HUES64 (cell line): Measurements from ENCODE around the gene CTIF.

Source experiments
- H3K27ac ChIP-seq: 2 replicates; pipeline ENCODE4 v1.7.0; 2013; ENCODE audit warnings: low read depth, low read length, inconsistent platforms
- H3K27me3 ChIP-seq: 2 replicates; pipeline ENCODE4 v1.6.1; 2013; ENCODE audit warnings: mild to moderate bottlenecking, low read length; ENCODE audit not compliant: insufficient read depth
- H3K36me3 ChIP-seq: 2 replicates; pipeline ENCODE4 v1.6.1; 2013; ENCODE audit warnings: mild to moderate bottlenecking, low read length; ENCODE audit not compliant: insufficient read depth
- H3K4me1 ChIP-seq: 2 replicates; pipeline ENCODE4 v1.6.1; 2013; ENCODE audit warnings: mild to moderate bottlenecking, low read length, moderate library complexity; ENCODE audit not compliant: insufficient read depth
- H3K4me3 ChIP-seq: 2 replicates; pipeline ENCODE4 v1.5.1; 2013; ENCODE audit warnings: mild to moderate bottlenecking, low read length, moderate library complexity
- H3K9ac ChIP-seq: 2 replicates; pipeline ENCODE4 v1.6.1; 2013; ENCODE audit warnings: mild to moderate bottlenecking, low read depth, low read length
- H3K9me3 ChIP-seq: 2 replicates; pipeline ENCODE4 v1.6.1; 2013; ENCODE audit warnings: low read depth, low read length; ENCODE audit not compliant: insufficient read depth
- WGBS: fragments of 150-250, 120-280 bp; methylation state at CpG from one replicate; pipeline ENCODE4 v1.1.7; 2013; ENCODE audit warnings: missing lambda C conversion rate; 5-methylcytosine and 5-hydroxymethylcytosine counted together

CTIF gene

DNA sequence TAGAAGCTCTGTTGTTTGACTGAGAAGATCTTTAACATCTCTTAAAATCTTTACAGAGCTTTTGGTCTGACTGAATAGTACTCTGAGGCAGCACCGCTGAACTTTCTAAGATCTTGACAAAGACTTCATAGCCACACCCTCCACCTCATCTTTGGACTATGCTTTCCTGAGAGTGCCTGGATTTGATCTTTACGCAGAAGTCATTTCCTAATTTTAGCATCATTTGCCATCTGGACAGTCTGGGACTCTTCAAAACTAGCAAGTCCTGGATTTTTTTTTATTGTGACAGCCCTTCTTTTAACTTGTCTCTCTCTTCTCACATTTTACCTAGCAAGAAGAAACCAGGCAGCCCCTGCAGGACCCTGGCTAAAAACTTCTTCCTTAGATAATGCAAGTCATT, 188.8 kb downstream of the CTIF start:
- no peak overlapping the region for H3K27ac ChIP-seq

DNA sequence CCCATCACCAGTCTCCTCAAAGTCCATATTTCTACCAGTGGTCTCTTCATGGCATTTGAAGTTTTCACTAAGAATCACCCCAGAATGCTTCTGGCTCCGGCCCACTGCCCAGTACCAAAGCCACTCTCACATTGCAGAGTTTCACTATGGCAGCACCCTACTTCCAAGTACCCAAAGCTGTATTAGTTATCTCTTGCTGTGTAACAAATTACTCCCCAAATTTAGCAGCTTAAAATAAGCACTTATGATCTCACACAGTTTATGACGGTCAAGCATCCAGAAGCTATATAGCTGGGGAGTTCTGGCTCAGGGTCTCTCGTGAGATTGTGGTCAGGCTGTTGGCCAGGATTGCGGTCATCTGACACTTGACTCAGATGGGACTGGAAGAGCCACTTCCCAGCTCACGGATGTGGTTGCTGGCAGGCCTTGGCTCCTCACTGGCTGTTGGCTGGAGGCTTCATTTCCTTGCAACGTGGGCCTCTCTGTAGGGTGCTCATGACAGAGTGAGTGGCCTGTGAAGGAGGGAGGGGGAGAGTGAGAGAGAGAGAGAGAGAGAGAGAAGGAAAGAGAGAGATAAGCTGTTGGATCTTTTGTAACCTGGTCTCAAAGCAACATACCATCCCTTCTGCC, 189.5 kb downstream of the CTIF start:
- 88% methylated on average over 6 of the region's 6 CpGs for WGBS
- H3K9ac ChIP-seq = no peak overlapping the region
- H3K27ac ChIP-seq = no peak overlapping the region

More for the DNA sequence above, 188.8 kb downstream of the CTIF start:
- WGBS = 92% methylated on average over 2 of the region's 2 CpGs
- Histone ChIP-seq H3K4me1 (no peaks in the 10 kb centered on the region), H3K4me3 (no peak overlapping the region), H3K9me3 (no peaks in the 10 kb centered on the region), H3K9ac (no peak overlapping the region), H3K36me3 (no peaks in the 10 kb centered on the region), H3K27me3 (no peaks in the 10 kb centered on the region)

GRCh38 chr18:48729404-48729803, 190.6 kb downstream of the CTIF start:
- Histone ChIP-seq H3K4me3 (no peak overlapping the region), H3K27ac (no peak overlapping the region), H3K27me3 (no peaks in the 10 kb centered on the region), H3K36me3 (no peaks in the 10 kb centered on the region), H3K9ac (no peak overlapping the region), H3K9me3 (no peaks in the 10 kb centered on the region), H3K4me1 (0 out of 2 replicates have a peak, but pooled peaks cover 8% of the 10 kb centered on the region)
- 92% methylated on average over 8 of the region's 8 CpGs for WGBS

More for the DNA sequence above, 189.5 kb downstream of the CTIF start:
- 0 out of 2 replicates have a peak, but pooled peaks cover 2% of the 10 kb centered on the region for H3K4me1 ChIP-seq
- no peaks in the 10 kb centered on the region for H3K9me3 ChIP-seq
- H3K36me3 ChIP-seq = no peaks in the 10 kb centered on the region
- no peaks in the 10 kb centered on the region for H3K27me3 ChIP-seq
- H3K4me3 ChIP-seq = no peak overlapping the region

- Histone ChIP-seq H3K27me3 (no peaks in the 10 kb centered on the region), H3K9ac (no peak overlapping the region), H3K4me1 (peaks cover 13% of the 10 kb centered on the region; the same call in 1 of the 2 replicates), H3K4me3 (no peak overlapping the region), H3K36me3 (no peaks in the 10 kb centered on the region), H3K9me3 (no peaks in the 10 kb centered on the region), H3K27ac (no peak overlapping the region)
- 95% methylated on average over 12 of the region's 12 CpGs for WGBS
Measured at GRCh38 chr18:48730010-48730409, 191.2 kb downstream of the CTIF start.

DNA sequence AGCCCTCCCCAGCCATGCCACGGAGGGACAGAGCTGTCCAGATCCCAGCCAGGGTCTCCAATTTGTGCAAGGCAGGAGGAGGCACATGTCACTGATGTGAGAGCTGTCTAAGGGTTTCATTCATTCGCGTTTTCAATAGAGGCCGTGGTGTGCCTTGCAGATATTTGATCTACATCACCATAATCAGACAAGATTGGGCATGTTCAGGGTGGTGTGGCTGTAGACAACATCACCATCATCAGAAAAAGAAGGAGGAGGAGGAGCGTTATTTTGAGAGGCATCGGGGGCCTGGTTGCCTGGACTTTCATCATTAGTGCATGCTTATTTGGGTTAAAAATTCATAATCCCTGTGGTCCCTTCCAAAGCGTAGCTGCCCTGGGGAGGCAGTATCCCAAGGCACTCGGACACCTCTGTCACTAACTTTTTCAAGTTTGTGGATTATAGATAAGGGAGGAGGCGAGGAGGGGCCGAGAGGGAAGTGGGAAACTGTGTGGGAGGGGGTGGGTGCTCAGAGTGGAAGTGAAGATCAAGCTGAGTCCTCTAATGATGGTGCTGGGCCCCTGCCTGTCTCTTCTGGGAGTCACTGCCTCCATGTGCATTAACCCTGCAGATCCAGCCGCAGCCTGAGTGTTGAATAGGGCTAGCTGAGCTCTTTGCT, 194.1 kb downstream of the CTIF start:
- H3K27ac ChIP-seq = no peak overlapping the region
- H3K36me3 ChIP-seq = no peaks in the 10 kb centered on the region
- peaks cover 18% of the 10 kb centered on the region; the same call in 1 of the 2 replicates for H3K4me1 ChIP-seq
- H3K9ac ChIP-seq = no peak overlapping the region
- 90% methylated on average over 11 of the region's 11 CpGs for WGBS
- no peaks in the 10 kb centered on the region for H3K9me3 ChIP-seq
- H3K4me3 ChIP-seq = no peak overlapping the region
- no peaks in the 10 kb centered on the region for H3K27me3 ChIP-seq

- H3K4me1 ChIP-seq = peaks cover 18% of the 10 kb centered on the region; the same call in 1 of the 2 replicates
- no peaks in the 10 kb centered on the region for H3K9me3 ChIP-seq
- no peaks in the 10 kb centered on the region for H3K27me3 ChIP-seq
- H3K9ac ChIP-seq = no peak overlapping the region
- WGBS = 64% methylated on average over 10 of the region's 10 CpGs
- no peak overlapping the region for H3K27ac ChIP-seq
- no peaks in the 10 kb centered on the region for H3K36me3 ChIP-seq
- H3K4me3 ChIP-seq = no peak overlapping the region
Measured at GRCh38 chr18:48733643-48734253, 194.9 kb downstream of the CTIF start.

GRCh38 chr18:48734460-48734859, 195.6 kb downstream of the CTIF start:
- Histone ChIP-seq H3K27me3 (no peaks in the 10 kb centered on the region), H3K36me3 (no peaks in the 10 kb centered on the region), H3K9me3 (no peaks in the 10 kb centered on the region), H3K4me1 (peaks cover 18% of the 10 kb centered on the region; the same call in 1 of the 2 replicates), H3K4me3 (no peak overlapping the region), H3K9ac (no peak overlapping the region), H3K27ac (no peak overlapping the region)
- 94% methylated on average over 5 of the region's 5 CpGs for WGBS

DNA sequence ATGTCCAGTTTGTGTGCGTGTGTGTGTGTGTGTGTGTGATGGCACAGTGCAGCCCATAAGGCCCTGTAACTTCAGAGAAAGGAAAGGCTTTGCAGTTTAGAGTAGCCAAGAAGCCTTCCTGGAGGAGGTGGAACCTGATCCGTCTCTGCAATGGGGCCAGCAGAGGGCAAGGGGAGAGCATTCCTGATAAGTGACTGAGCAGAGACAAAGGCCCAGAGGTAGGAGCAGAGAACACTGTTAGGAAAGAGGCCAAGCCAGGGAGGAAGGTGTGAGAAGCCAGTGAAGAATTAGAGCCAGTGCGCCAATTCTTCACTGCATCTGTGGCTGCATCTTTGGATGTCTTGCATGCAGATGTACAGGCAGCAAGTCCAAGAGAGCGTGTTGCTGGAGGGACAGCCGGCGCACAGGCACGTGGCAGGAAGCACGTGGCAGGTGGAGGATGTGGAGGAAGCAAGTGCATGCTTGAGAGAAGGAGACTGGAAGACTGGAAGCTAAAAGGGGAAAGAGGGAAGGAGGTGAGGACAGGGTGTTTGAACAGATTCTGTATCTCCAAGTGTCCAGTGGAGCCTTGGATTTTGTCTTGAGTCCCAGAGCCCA, 196.3 kb downstream of the CTIF start:
- no peaks in the 10 kb centered on the region for H3K9me3 ChIP-seq
- 82% methylated on average over 8 of the region's 8 CpGs for WGBS

GRCh38 chr18:48735681-48736255, 196.9 kb downstream of the CTIF start:
- Histone ChIP-seq H3K4me1 (peaks cover 18% of the 10 kb centered on the region; the same call in 1 of the 2 replicates), H3K9ac (no peak overlapping the region), H3K9me3 (no peaks in the 10 kb centered on the region)

More for the DNA sequence above, 196.3 kb downstream of the CTIF start:
- no peaks in the 10 kb centered on the region for H3K27me3 ChIP-seq
- H3K36me3 ChIP-seq = no peaks in the 10 kb centered on the region
- H3K4me3 ChIP-seq = no peak overlapping the region
- H3K4me1 ChIP-seq = peaks cover 18% of the 10 kb centered on the region; the same call in 1 of the 2 replicates
- H3K9ac ChIP-seq = no peak overlapping the region
- H3K27ac ChIP-seq = no peak overlapping the region

DNA sequence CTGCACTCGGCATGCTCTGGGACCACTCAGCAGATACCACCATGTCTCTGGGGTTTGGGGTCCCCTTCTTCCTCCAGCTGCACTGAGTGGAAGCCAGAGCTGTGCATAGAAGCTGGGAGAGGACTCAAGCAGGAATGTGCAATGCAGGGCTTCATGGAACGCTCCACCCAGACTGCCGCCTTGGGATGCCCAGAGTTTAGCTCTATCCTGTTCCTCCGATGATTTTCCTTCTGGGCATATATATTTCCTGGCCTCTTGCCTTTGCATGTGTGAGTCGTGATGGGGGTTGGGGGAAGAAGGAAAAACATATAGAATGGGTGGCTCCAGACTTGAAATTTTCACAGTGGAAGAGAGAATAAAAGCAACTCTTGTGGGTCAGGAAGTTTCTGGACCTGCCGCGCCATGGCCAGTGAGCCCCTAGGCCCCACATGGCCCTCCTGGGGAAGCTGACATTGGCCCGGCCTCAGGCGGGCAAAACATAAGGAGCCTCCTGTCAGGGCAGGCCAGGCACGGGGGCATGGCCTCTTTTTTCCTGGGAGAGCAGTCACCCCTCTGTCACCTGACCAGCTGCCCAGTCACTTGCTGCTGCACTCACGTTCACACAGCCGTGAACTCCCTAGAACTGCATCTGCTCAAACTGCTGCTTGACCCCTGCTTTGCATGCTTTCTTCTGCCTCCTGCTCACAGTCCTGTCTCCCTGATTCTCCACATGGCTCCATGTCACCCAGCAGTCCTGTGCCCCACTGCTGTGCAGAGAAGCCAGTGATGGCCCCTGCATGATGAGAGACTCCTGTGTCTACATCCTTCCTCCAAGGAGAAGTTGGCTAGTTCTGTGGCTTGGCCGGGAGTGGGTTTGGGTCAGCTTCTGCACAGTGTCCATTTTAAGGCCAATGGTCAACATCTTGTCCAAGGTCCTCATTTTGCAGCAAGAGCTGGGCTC, 197.8 kb downstream of the CTIF start:
- WGBS = 94% methylated on average over 13 of the region's 13 CpGs
- Histone ChIP-seq H3K36me3 (no peaks in the 10 kb centered on the region), H3K9ac (no peak overlapping the region), H3K4me3 (no peak overlapping the region), H3K27ac (no peak overlapping the region), H3K4me1 (peaks cover 18% of the 10 kb centered on the region; the same call in 1 of the 2 replicates), H3K27me3 (no peaks in the 10 kb centered on the region), H3K9me3 (no peaks in the 10 kb centered on the region)

More at GRCh38 chr18:48735681-48736255, 196.9 kb downstream of the CTIF start:
- no peak overlapping the region for H3K4me3 ChIP-seq
- no peak overlapping the region for H3K27ac ChIP-seq
- 94% methylated on average over 13 of the region's 14 CpGs for WGBS
- H3K27me3 ChIP-seq = no peaks in the 10 kb centered on the region
- no peaks in the 10 kb centered on the region for H3K36me3 ChIP-seq
